Measurements from ENCODE around the gene GREM1. TPM values are rescaled to one million over a fixed set of nuclear protein-coding genes. Genes with fewer than 3 reads are reported as not detected.

Gene GREM1
- total and polyA plus RNA-seq, 3 donors from 2014 or later: 1.4 to 1.8 (median 1.6) TPM

DNA sequence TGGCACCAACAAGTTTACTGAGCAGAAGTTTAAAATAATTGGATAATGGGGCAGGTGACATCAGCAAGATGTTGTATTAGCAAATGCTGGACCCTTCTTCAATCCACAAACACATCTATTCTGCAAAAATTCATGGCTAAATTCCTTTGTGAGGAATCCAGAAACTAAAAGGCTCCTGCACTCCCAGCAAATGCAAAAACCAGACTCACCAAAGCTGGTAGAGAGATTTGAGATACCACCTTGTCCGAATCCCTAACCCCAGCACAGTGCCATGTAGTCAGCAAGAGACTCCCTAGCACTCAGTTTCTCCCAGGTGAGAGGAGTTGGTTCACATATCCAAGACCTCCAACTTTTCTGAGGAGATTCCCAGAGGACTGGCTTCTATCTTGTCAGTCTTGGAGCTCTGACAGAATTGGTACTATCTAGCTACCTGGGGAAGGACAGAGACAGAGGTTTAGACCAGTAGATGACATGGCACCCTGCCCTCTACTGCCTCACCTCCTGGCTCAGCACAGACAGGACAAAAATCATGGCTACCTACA lies 21.8 kb downstream of the GREM1 start:
- no peaks in the 10 kb centered on the region for H3K27me3 ChIP-seq
- H3K4me1 ChIP-seq: no peaks in the 10 kb centered on the region
- no peak overlapping the region for H3K4me3 ChIP-seq
- no peaks in the 10 kb centered on the region for H3K9me3 ChIP-seq
- DNase-seq: no peak
- TF ChIP-seq, protein P1, sequence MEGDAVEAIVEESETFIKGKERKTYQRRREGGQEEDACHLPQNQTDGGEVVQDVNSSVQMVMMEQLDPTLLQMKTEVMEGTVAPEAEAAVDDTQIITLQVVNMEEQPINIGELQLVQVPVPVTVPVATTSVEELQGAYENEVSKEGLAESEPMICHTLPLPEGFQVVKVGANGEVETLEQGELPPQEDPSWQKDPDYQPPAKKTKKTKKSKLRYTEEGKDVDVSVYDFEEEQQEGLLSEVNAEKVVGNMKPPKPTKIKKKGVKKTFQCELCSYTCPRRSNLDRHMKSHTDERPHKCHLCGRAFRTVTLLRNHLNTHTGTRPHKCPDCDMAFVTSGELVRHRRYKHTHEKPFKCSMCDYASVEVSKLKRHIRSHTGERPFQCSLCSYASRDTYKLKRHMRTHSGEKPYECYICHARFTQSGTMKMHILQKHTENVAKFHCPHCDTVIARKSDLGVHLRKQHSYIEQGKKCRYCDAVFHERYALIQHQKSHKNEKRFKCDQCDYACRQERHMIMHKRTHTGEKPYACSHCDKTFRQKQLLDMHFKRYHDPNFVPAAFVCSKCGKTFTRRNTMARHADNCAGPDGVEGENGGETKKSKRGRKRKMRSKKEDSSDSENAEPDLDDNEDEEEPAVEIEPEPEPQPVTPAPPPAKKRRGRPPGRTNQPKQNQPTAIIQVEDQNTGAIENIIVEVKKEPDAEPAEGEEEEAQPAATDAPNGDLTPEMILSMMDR (IDR thresholded peaks at IDR 0.05): no peak
- TF ChIP-seq POLR2A (IDR thresholded peaks at IDR 0.05): no peak
- 95 to 100% methylated on average over 1 of the region's 1 CpG for WGBS, 2 donors
- no peaks in the 10 kb centered on the region for H3K36me3 ChIP-seq (ENCODE audit: low read depth, missing control alignments)
- no peak overlapping the region for H3K27ac ChIP-seq
- intact Hi-C loops (cut with DNase I; ENCODE audit: low total_unique reads): no loop called here

DNA sequence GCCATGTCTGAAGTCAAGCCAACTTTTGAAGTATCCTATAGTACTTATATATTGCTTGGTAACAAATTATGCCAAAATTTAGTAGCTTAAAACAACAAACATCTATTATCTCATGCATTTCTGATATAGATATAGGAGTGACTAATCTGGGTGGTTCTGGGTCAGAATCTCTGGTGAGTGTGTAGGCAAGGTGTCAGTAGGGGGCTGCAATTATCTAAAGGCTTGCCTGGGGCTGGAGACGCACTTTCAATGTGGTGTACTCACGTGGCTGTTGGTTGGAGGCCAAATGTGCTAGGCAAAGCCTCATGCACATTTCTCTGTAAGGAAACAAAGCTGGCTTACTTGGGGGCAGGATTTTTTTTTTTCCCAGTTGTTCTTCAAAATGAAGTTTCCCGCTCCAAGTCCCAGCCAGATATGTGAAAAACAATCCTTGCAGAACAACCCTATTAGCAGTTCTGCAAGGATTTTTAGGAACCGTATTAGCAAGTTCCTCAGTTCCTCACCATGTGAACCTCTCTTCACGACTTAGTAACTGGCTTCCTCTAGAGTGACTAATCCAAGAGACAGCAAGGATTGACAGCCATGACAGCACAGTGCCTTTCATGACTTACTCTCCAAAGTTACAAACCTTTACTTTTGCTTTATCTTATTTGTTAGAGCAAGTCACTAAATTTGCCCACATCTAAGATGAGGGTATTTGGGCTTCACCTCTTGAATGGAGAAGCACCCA lies 25.8 kb downstream of the GREM1 start:
- intact Hi-C loops (cut with DNase I; ENCODE audit: low total_unique reads): no loop called here
- WGBS, 2 donors: 55 to 67% methylated on average over 4 to 5 of the region's 5 CpGs
- DNase-seq: no peak
- H3K4me1 ChIP-seq: no peaks in the 10 kb centered on the region
- H3K4me3 ChIP-seq: no peak overlapping the region
- TF ChIP-seq POLR2A (IDR thresholded peaks at IDR 0.05): no peak
- TF ChIP-seq, protein P1 (IDR thresholded peaks at IDR 0.05): no peak
- H3K27ac ChIP-seq: no peak overlapping the region
- no peaks in the 10 kb centered on the region for H3K36me3 ChIP-seq (ENCODE audit: low read depth, missing control alignments)
- no peaks in the 10 kb centered on the region for H3K27me3 ChIP-seq
- no peaks in the 10 kb centered on the region for H3K9me3 ChIP-seq

DNA sequence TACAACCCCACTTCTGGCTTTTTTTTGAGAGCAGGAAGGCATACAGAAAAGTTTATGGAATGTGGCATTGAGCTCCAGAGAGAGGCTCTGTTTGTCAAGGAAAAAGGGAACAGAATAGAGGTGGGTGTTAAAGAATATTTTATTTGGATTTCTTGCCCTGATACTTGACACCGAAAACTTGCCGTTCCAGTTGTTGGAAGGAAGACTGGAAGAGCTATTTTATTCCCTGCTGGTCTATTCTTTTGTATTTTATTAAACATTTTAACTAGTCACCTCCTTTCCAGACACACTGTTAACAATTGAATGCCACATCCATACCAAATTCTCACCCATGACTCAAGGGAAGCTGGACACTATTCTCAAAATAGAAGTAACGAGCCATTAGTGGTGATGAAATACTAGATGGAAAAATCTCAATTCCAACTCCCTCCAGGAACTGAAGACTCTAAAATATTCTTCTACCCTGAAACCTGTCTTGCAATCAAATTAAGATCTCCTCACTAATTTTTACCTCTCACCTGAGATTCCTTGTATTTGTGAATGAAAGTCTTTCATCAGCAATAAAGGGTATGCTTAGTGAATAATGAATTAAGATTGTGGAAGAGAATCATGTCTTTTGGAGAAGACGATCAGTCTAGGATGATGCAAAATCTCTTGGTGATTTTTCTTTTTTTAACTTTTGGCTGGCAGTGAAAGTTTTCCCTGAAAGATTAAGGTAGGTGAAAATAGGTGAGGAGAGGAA lies 28.5 kb downstream of the GREM1 start:
- no peaks in the 10 kb centered on the region for H3K36me3 ChIP-seq (ENCODE audit: low read depth, missing control alignments)
- TF ChIP-seq POLR2A (IDR thresholded peaks at IDR 0.05): no peak
- TF ChIP-seq, protein P1 (IDR thresholded peaks at IDR 0.05): no peak
- no peaks in the 10 kb centered on the region for H3K27me3 ChIP-seq
- 88 to 90% methylated on average over 4 of the region's 4 CpGs for WGBS, 2 donors
- H3K4me1 ChIP-seq: no peaks in the 10 kb centered on the region
- no peak overlapping the region for H3K27ac ChIP-seq
- no peak for DNase-seq
- intact Hi-C loops (cut with DNase I; ENCODE audit: low total_unique reads): no loop called here
- H3K9me3 ChIP-seq: no peaks in the 10 kb centered on the region
- H3K4me3 ChIP-seq: no peak overlapping the region

DNA sequence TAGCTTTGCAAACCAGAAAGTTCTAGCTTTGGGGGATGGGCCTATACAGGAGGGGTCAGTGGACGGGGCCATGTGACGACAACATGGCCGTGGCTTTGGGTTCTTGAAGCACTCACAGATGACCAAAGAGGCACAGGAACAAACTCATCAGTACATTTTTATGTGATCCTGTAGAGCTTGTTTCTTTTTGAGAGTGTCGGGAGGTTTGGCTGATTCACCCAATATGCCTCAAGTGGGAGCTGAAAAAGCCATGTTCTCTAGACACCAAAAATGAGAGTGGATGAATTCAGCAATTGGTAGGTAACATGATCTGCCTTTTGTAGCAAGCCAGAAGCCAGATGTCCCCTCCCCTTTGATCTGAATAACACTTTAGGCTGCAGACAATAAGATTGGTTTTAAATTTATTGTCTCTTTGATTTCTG lies 30.1 kb downstream of the GREM1 start:
- TF ChIP-seq, protein P1 (IDR thresholded peaks at IDR 0.05): no peak
- no peak for TF ChIP-seq POLR2A (IDR thresholded peaks at IDR 0.05)
- no peaks in the 10 kb centered on the region for H3K27me3 ChIP-seq
- no peaks in the 10 kb centered on the region for H3K9me3 ChIP-seq
- H3K27ac ChIP-seq: no peak overlapping the region
- H3K4me3 ChIP-seq: no peak overlapping the region
- DNase-seq: no peak
- H3K4me1 ChIP-seq: no peaks in the 10 kb centered on the region
- 88 to 93% methylated on average over 4 of the region's 4 CpGs for WGBS, 2 donors
- H3K36me3 ChIP-seq (ENCODE audit: low read depth, missing control alignments): no peaks in the 10 kb centered on the region
- intact Hi-C loops (cut with DNase I; ENCODE audit: low total_unique reads): no loop called here
